ENCODE data around the gene CACNB4.

CACNB4 gene

DNA sequence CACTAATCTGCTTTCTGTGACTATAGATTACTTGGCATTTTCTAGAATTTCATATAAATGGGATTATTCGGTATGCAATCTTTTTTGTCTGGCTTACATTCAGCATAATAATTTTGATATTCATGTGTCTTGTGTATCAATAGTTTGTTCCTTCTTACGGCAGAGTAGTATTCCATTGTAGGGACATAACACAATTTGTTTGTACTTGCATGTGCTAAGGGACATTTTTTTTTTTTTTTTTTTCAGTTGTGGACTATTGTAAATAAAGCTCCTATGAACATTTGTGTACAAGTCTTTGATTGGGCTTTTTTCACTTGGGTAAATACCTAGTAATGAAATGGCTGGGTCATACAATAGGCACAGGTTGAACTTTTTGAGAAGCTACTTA, 315.7 kb downstream of the CACNB4 start:
- DNase-seq (ENCODE audit: low spot score): no peak

All from left forelimb (tissue), 1 donor.